Stimulated activated CD4-positive, alpha-beta T cell treated with anti-CD3 and anti-CD28 coated beads, TNF-alpha, amount 100 ng/mL, for 4 hours (primary cell): Measurements from ENCODE around the gene KRT23.

Experiments used
- DNase-seq, 3 experiments: peaks; one replicate each; pipeline ENCODE4 v3.0.0-alpha.2; 2020; ENCODE audit warnings: low read depth in 3 of 3

KRT23 gene

GRCh38 chr17:40937384-40937819 is at the start of gene KRT23:
Gene KRT23, minus strand, starts transcription at chr17:40937646. Its CDS starts 1,043 bp downstream, at chr17:40936603.
- no peak for DNase-seq

- no peak for DNase-seq
These were observed 49.5 kb upstream of the KRT23 start for GRCh38 chr17:40986920-40987319.

GRCh38 chr17:40984226-40984625 is 46.8 kb upstream of the KRT23 start, which contains the start of gene KRT40:
Gene KRT40, minus strand, starts transcription at chr17:40984326. Its CDS starts 53 bp downstream, at chr17:40984273.
- DNase-seq = no peak

GRCh38 chr17:40981115-40981514 is 43.7 kb upstream of the KRT23 start:
- no peak for DNase-seq

- DNase-seq = no peak
These were observed 43.1 kb upstream of the KRT23 start for GRCh38 chr17:40980596-40980995.

- no peak for DNase-seq
These were observed 42.7 kb upstream of the KRT23 start for GRCh38 chr17:40980117-40980516.

GRCh38 chr17:40978575-40979151 is 41.2 kb upstream of the KRT23 start:
- no peak for DNase-seq

GRCh38 chr17:40975516-40975915 is 38.1 kb upstream of the KRT23 start:
- DNase-seq = no peak

GRCh38 chr17:40974366-40974765 is 36.9 kb upstream of the KRT23 start:
- DNase-seq = no peak

- DNase-seq = no peak
These were observed 30.1 kb upstream of the KRT23 start for GRCh38 chr17:40967582-40967981.

- no peak for DNase-seq
These were observed 29.4 kb upstream of the KRT23 start, which contains the start of gene KRT39 for GRCh38 chr17:40966848-40967247. Gene KRT39, minus strand, starts transcription at chr17:40966948. Its CDS starts 92 bp downstream, at chr17:40966856.

GRCh38 chr17:40963838-40964237 is 26.4 kb upstream of the KRT23 start:
- DNase-seq = no peak

- no peak for DNase-seq
These were observed 24.7 kb upstream of the KRT23 start for GRCh38 chr17:40962059-40962561.

- DNase-seq = no peak
These were observed 24.1 kb upstream of the KRT23 start for GRCh38 chr17:40961591-40961990.

- DNase-seq = no peak
These were observed 22.7 kb upstream of the KRT23 start for GRCh38 chr17:40960144-40960543.

GRCh38 chr17:40958086-40958953 is 20.9 kb upstream of the KRT23 start:
- no peak for DNase-seq

GRCh38 chr17:40956401-40957254 is 19.2 kb upstream of the KRT23 start:
- no peak for DNase-seq

- DNase-seq = no peak
These were observed 16.4 kb upstream of the KRT23 start for GRCh38 chr17:40953881-40954280.

GRCh38 chr17:40952661-40953060 is 15.2 kb upstream of the KRT23 start:
- no peak for DNase-seq

- DNase-seq = no peak
These were observed 14.7 kb upstream of the KRT23 start for GRCh38 chr17:40952154-40952553.

- DNase-seq = no peak
These were observed 13.7 kb upstream of the KRT23 start for GRCh38 chr17:40951011-40951622.
